GM18498 (cell line): ENCODE data around the gene SPACA6.

Source experiments
- ATAC-seq: cut with Tn5 transposase; IDR thresholded peaks from one replicate; pipeline ENCODE4 v1.9.1; 2021; ENCODE audit warnings: mild to moderate bottlenecking, moderate library complexity; ENCODE audit not compliant: unreplicated experiment

SPACA6 gene

GRCh38 chr19:51703575-51704515, 10.7 kb downstream of the SPACA6 start:
- peak; percentile 93 for ATAC-seq

GRCh38 chr19:51704626-51705025, 11.5 kb downstream of the SPACA6 start:
- ATAC-seq: no peak

DNA sequence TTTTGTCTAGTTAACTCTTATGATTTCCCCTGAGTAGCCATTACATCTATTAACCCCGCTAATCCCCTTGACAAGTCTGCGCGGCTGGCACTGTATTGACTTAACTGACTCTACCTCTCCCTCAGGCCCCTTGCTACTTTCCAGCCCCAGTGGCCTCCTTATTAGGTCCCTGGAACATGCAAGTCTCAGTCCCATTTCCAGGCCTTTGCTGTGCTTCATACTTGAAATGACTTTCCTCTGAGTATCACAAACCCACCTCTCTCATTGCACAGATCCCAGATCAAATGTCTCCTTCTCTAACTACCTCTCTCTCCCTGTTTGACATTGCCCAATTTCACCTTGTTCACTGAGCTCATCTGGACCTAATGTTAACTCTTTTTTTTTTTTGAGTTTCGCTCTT, 13.2 kb downstream of the SPACA6 start:
- ATAC-seq: no peak

DNA sequence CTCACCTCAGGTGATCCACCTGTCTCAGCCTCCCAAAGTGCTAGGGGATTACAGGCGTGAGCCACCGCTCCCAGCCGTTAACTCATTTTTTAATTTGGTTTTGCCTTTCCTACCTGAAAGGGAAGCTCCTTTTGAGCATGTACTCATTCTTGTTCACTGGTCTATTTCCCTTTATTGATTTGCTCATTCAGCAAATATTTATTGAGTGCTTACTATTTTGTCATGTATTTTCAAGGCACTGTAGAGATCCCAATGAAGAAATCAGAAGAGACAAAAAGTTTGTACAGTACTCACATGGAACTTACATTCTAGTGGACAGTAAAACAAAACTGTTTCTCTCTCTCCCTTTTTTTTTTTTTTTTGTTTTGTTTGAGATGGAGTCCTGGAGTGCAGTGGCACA, 13.8 kb downstream of the SPACA6 start:
- ATAC-seq: no peak

DNA sequence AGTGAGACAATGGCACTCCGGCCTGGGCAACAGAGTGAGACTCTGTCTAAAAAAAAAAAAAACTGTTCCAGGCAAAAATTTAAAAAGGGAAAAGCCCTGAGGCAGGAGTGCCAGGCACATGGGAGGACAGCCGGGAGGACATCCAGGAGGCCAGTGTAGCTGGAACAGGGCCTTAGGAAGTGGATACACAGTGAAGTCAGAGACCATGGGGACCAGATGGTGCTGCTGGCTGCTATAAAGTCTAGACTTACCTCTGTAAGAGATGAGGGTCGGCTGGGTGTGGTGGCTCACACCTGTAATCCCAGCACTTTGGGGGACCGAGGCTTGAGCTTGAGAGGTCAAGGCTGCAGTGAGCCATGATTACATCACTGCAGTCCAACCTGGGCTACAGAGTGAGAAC, 15.7 kb downstream of the SPACA6 start:
- no peak for ATAC-seq

DNA sequence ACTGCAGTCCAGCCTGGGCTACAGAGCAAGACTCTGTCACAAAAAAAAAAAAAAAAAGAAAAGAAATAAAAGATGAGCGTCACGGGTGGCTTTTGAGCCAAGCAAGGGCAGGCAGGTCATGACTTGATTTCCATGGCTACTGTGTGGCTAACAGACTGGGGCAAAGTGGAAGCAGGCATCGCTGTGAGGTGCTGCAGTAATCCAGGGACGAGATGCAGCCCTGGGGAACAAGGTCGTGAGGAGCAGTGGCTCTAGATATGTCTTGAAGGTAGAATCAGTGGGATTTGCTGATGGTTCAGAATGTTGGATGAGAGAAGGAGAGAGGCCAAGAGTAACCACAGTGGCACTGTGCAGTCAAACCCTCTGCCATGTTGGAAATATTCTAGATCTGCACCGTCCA, 16.4 kb downstream of the SPACA6 start:
- no peak for ATAC-seq

DNA sequence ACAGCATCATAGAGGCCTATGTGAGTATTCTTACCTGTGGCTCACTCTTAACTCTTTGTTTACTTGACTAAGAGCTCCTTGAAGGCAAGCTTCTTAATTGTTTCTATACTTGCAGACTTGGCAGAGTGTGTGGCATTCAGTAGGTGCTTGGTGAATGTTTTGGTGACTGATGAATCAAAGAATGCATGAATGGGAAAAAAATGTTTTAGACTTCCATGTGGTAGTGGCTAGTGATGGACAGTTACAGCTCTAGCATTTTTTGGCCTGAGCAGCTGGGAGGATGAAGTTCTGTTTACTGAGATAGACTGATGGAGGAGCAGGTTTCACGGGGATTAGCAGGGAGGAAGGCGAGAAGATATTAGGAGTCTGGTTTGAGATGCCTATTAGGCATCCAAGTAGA, 17.0 kb downstream of the SPACA6 start:
- ATAC-seq: no peak

GRCh38 chr19:51711702-51712101, 18.6 kb downstream of the SPACA6 start:
- ATAC-seq: no peak

- no peak for ATAC-seq
Measured at GRCh38 chr19:51712461-51713081, 19.4 kb downstream of the SPACA6 start.

- no peak for ATAC-seq
Measured at GRCh38 chr19:51713319-51714285, 20.5 kb downstream of the SPACA6 start.

DNA sequence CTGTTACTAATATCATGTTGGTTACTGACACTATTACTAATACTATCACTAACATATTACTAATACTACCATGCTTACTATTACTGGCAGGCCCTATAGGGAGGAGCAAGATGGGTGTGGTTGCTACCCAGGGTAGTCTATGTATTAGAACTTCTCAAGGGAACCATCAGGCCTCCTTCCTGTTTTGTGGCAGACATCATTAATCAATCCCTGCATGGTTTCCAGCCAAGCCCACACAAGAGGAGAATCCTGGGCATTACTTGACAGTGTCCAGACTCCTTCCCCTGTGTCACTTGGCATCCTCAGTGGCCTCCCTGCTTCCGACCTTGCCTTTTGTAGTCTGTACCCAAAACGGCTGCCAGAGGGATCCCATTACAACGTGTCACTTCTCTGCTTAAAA, 21.7 kb downstream of the SPACA6 start:
- ATAC-seq: no peak

GRCh38 chr19:51715850-51716249, 22.7 kb downstream of the SPACA6 start:
- ATAC-seq: no peak

- no peak for ATAC-seq
Measured at GRCh38 chr19:51716925-51717324, 23.8 kb downstream of the SPACA6 start.

DNA sequence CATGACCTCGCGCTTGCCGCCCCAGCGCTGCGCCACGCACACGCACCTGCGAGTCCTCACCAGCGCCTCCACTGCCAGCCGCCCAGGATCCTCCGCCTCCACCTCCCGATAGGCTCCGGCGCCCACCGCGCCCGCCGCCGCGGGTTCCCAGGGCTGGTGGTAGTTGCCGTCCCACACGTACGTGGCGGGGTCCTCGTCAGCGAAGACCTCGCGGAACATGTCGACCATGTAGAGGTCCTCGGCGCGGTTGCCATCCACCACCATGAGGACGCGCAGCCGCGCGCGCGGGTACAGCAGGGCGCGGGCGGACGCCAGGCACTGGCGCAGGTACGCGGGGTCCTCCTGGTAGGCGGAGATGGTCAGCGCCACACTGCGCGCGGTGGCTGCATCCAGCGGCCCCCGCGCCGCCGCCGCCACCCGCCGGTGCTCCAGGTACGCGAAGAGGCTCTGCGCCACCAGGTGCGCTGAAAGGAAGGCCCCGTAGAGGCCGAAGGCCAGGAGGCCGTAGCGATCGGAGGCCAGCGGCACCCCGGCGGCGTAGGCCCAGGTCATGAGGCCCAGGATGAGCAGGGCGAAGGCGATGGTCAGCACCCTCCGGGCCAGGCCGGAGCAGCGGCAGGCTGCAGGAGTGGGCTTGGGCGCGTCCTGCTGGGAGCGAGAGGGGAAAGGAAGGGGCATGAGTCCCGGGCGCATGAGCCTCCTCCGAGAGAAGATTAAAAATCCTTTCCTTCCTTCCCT, 26.3 kb downstream of the SPACA6 start:
- ATAC-seq: no peak

- ATAC-seq: no peak
Measured at GRCh38 chr19:51721905-51722304, 28.8 kb downstream of the SPACA6 start.

DNA sequence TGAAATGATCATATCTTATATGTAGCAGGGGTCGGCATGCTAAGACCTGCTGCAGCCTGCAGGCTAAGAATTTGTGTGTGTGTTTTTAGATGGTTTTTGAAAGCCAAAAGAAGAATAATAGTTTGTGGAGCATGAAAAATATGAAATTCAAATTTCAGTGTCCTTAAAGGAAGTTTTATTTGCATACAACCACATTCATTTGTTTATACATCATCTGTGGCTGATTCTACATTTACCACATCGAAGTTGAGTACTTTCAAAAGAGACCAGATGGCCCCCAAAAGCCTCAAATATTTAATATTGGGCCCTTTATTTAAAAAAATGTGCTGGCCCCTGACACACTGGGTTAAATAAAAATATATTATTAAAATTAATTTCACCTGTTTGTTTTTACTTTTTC, 29.4 kb downstream of the SPACA6 start:
- ATAC-seq: no peak

DNA sequence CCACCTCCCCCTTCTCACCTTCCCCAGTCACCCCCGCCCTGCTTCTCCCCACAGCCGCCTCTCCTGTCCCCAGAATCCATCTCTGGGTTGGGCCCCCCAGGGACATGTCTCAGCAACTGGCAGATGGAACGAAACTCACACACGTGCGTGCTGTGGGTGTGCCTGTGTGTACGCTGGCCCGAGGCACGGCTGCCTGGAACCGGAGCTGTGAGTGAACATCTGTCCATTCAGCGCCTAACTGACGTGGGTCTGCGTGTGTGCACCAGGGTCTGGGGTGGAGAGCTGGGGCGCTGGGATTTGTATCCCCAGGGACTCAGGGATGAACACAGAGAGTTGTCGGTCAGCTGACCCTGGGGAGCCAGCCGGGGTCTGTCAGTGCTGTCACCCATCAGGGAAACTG, 31.4 kb downstream of the SPACA6 start:
- ATAC-seq: no peak

GRCh38 chr19:51726049-51726448, 32.9 kb downstream of the SPACA6 start:
- no peak for ATAC-seq

DNA sequence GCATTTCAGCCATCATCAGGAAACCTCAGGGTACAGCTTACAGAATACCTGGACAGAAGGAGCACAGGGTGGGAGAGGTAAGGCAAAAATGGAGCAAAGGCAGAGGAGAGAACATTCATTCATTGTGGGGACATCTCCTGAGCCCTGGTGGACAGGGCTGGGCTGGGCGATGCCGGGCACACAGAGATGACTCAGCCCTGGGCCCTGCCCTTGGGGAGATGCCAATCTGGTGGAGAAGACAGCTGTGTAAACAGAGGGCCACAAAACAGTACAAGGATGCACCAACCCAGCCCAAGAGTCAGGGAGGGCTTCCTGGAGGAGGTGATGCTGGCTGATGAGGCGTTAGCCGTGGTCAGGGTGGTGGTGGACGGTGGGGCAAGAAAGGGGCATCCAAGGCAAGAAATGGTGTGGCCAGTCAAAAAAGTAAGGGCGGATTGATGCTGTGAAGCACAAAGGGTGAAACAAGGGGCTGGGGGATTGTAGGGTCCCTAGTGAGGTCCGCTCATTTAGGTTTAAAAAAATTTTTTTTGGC, 34.3 kb downstream of the SPACA6 start:
- no peak for ATAC-seq

DNA sequence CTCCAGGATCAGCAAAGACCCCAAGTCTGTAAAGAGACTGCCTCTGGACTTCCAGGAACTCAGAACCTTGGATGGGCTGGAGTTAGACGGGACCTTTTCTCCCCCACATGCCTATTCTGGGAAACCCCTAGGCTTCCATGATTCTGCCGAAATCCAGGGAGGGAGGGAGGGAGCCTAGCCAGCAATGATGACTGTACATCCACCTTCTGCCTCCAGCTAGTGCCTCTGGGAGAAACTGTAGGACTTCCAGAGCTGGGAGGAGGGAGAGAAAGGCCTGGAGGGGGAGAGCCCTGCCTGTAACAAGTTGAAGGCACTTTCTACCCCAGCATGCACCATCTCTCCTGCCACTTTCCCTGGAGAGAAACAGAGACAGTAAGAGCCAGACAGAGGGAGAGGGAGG, 36.7 kb downstream of the SPACA6 start:
- ATAC-seq: no peak
